Stimulated activated CD4-positive, alpha-beta T cell treated with anti-CD3 and anti-CD28 coated beads, Interleukin-4, amount 100 ng/mL, for 24 hours (primary cell): ENCODE data around the gene CLDN3.

Experiments
- DNase-seq: peaks from one replicate; pipeline ENCODE4 v3.0.0-alpha.2; 2020

The CLDN3 gene

GRCh38 chr7:73770860-73771670 lies 995 bp upstream of the CLDN3 start:
- no peak for DNase-seq

- no peak for DNase-seq
Observed at GRCh38 chr7:73769481-73770001, 529 bp downstream of the CLDN3 start.

GRCh38 chr7:73768641-73769480 lies 1.2 kb downstream of the CLDN3 start:
- no peak for DNase-seq

- no peak for DNase-seq
Observed at GRCh38 chr7:73766556-73767229, 3.4 kb downstream of the CLDN3 start.

- DNase-seq: no peak
Observed at GRCh38 chr7:73762659-73762999, 7.4 kb downstream of the CLDN3 start.

- DNase-seq: no peak
Observed at GRCh38 chr7:73761854-73762658, 8.0 kb downstream of the CLDN3 start.

- no peak for DNase-seq
Observed at GRCh38 chr7:73758581-73759138, 11.4 kb downstream of the CLDN3 start.

- no peak for DNase-seq
Observed at GRCh38 chr7:73749931-73750776, 19.9 kb downstream of the CLDN3 start.

- DNase-seq: no peak
Observed at GRCh38 chr7:73746378-73746777, 23.7 kb downstream of the CLDN3 start.

- DNase-seq: no peak
Observed at GRCh38 chr7:73742753-73743641, 27.1 kb downstream of the CLDN3 start.

GRCh38 chr7:73742338-73742752 lies 27.7 kb downstream of the CLDN3 start:
- DNase-seq: no peak

GRCh38 chr7:73741600-73741999 lies 28.5 kb downstream of the CLDN3 start:
- DNase-seq: no peak

GRCh38 chr7:73740771-73741170 lies 29.3 kb downstream of the CLDN3 start:
- no peak for DNase-seq

GRCh38 chr7:73740212-73740611 lies 29.9 kb downstream of the CLDN3 start:
- DNase-seq: no peak

- DNase-seq: no peak
Observed at GRCh38 chr7:73739387-73739767, 30.7 kb downstream of the CLDN3 start.

GRCh38 chr7:73738612-73739386 lies 31.3 kb downstream of the CLDN3 start, which contains the start of gene ABHD11:
ABHD11 (minus strand) TSS chr7:73738802; CDS start chr7:73738770, 32 bp downstream.
- peak; percentile 99 for DNase-seq

GRCh38 chr7:73738220-73738611 lies 31.9 kb downstream of the CLDN3 start:
- DNase-seq: peak; percentile 65

GRCh38 chr7:73737491-73738219 lies 32.4 kb downstream of the CLDN3 start:
- DNase-seq: no peak
